Fibroblast of pulmonary artery (primary cell): ENCODE data around the gene IGF2BP1.

ENCODE experiments used
- DNase-seq: peaks from one replicate; pipeline ENCODE4 v3.0.0-alpha.2; 2010; ENCODE audit warnings: low read depth
- H3K4me3 ChIP-seq: replicated peaks from 2 replicates; pipeline ENCODE4 v1.5.1; 2011; ENCODE audit warnings: low read depth, mild to moderate bottlenecking, control low read depth, low read length, moderate library complexity
- TF ChIP-seq, protein P1 (sequence below): IDR thresholded peaks from 2 replicates; pipeline ENCODE4 v1.5.1; 2011; ENCODE audit warnings: mild to moderate bottlenecking, control low read depth, low read length, inconsistent platforms; ENCODE audit errors: missing control alignments

The IGF2BP1 gene

DNA sequence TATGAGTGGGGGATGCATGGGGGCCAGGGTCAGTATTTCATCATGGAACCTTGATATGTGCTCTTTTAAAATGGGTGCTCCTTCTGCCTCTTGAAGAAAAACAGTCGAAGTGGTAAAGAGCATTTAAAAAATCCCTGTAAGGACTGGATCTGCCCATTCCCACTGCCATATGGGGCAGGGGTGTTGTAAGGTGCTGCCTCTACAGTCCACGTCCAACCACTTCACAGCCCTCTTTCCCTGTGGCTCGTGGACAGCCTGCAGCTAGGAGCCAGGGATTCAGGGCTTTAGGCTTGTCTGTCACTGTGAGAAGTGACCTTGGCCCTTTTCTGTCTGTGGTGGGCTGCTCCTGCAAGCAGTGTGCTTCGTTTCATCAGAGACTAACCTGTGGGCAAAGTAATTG is 44.3 kb downstream of the IGF2BP1 start:
- TF ChIP-seq, protein P1, sequence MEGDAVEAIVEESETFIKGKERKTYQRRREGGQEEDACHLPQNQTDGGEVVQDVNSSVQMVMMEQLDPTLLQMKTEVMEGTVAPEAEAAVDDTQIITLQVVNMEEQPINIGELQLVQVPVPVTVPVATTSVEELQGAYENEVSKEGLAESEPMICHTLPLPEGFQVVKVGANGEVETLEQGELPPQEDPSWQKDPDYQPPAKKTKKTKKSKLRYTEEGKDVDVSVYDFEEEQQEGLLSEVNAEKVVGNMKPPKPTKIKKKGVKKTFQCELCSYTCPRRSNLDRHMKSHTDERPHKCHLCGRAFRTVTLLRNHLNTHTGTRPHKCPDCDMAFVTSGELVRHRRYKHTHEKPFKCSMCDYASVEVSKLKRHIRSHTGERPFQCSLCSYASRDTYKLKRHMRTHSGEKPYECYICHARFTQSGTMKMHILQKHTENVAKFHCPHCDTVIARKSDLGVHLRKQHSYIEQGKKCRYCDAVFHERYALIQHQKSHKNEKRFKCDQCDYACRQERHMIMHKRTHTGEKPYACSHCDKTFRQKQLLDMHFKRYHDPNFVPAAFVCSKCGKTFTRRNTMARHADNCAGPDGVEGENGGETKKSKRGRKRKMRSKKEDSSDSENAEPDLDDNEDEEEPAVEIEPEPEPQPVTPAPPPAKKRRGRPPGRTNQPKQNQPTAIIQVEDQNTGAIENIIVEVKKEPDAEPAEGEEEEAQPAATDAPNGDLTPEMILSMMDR, result no peak
- no peak overlapping the region for H3K4me3 ChIP-seq
- no peak for DNase-seq

DNA sequence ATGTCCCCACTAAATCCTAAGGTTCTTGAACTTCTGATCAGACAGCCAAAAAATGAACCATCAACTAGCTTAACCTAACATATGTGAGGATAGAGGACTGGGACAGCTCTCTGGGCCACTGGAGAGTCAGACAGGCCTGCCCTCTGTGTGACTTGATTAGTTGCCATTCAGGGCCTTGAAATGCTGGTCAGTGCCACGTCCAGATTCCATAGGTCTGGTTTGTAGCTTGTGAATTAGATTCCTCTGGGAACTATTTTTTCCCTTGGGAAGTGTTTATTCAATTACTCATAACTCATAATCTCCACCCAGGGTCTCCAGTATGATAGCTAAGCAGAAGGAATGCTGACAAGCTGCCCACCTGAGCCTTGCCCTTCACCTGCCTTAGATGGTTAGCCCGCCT is 48.2 kb downstream of the IGF2BP1 start:
- DNase-seq, result no peak
- no peak overlapping the region for H3K4me3 ChIP-seq
- TF ChIP-seq, protein P1, result no peak

DNA sequence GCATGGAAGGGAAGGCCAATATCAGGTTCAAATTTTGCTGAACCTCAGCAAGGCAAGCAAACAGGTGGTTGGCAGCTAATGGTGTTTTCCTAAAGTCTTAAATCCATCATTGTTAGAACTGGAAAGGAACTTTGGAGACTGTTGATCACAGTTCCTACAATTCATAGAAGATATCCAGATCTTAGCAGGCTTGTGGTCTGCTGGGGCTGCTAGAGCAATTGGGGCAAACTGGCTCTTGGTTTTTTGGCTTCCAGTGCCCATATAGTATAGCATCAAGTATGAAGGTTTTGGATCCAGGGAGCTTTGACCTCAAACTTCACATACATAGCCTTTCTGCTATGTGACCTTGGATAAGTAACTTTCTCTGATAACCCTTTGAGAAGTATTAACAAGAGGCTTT is 49.7 kb downstream of the IGF2BP1 start:
- TF ChIP-seq, protein P1, result no peak
- H3K4me3 ChIP-seq, result no peak overlapping the region
- DNase-seq, result no peak

DNA sequence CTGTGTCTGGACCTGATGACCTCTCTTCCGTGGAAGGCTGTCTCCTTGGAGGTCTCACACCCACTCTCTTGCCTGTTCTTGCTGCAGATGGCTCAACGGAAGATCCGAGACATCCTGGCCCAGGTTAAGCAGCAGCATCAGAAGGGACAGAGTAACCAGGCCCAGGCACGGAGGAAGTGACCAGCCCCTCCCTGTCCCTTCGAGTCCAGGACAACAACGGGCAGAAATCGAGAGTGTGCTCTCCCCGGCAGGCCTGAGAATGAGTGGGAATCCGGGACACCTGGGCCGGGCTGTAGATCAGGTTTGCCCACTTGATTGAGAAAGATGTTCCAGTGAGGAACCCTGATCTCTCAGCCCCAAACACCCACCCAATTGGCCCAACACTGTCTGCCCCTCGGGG is 52.1 kb downstream of the IGF2BP1 start:
- no peak overlapping the region for H3K4me3 ChIP-seq
- TF ChIP-seq, protein P1, result no peak
- no peak for DNase-seq

DNA sequence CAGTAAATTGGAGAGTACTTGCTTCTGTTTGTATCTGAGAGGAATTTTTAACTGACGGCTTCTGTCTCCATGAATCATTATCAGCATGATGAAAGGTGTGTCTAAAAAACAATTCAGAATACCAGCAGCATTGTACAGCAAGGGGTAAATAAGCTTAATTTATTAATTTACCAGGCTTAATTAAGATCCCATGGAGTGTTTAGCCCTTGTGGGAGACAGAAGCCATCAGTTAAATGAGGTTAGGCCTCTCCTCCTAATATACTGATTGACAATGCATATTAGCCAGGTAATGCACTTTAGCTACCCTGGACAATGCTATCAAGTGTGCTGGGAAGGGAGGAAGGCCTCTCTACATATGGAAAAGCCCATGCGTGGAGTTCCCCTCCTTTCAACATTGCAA is 53.4 kb downstream of the IGF2BP1 start:
- no peak overlapping the region for H3K4me3 ChIP-seq
- TF ChIP-seq, protein P1, result no peak
- no peak for DNase-seq

DNA sequence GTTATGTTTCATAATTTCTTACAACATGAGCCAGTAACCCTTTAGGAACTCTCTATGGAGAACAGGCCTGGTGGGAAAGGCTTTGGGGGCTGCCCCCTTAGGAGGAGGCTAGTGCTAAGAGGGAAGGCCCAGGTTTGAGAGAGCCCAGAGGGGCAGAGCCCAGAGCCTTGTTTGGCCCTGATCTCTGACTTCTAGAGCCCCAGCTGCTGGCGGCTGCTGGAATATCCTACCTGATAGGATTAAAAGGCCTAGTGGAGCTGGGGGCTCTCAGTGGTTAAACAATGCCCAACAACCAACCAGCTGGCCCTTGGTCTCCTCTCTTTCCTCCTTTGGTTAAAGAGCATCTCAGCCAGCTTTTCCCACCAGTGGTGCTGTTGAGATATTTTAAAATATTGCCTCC is 54.1 kb downstream of the IGF2BP1 start:
- DNase-seq, result no peak
- TF ChIP-seq, protein P1, result no peak
- no peak overlapping the region for H3K4me3 ChIP-seq

DNA sequence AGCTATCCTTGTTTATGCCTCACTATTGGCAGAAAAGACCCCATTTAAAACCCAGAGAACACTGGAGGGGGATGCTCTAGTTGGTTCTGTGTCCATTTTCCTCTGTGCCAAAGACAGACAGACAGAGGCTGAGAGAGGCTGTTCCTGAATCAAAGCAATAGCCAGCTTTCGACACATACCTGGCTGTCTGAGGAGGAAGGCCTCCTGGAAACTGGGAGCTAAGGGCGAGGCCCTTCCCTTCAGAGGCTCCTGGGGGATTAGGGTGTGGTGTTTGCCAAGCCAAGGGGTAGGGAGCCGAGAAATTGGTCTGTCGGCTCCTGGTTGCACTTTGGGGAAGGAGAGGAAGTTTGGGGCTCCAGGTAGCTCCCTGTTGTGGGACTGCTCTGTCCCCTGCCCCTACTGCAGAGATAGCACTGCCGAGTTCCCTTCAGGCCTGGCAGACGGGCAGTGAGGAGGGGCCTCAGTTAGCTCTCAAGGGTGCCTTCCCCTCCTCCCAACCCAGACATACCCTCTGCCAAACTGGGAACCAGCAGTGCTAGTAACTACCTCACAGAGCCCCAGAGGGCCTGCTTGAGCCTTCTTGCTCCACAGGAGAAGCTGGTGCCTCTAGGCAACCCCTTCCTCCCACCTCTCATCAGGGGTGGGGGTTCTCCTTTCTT is 56.1 kb downstream of the IGF2BP1 start:
- TF ChIP-seq, protein P1, result no peak
- no peak overlapping the region for H3K4me3 ChIP-seq
- no peak for DNase-seq
